H9 (cell line): Measurements from ENCODE around the gene SLC8B1. TPM values are rescaled to one million over a fixed set of nuclear protein-coding genes. Genes with fewer than 3 reads are reported as not detected.
A peak's percentile ranks its signal among the peaks of the same experiment; 100 is the strongest.

ENCODE experiments used
- DNase-seq: peaks from one replicate; pipeline ENCODE4 v3.0.0-alpha.2; 2017
- H2AFZ ChIP-seq: one replicate; pipeline ENCODE4 v1.6.1; 2013; ENCODE audit warnings: mild to moderate bottlenecking, low read length, control low read depth, moderate library complexity
- H2AK5ac ChIP-seq: 2 replicates; pipeline ENCODE4 v1.6.1; 2013; ENCODE audit warnings: low read length, control low read depth, mixed read lengths; ENCODE audit not compliant: insufficient read length
- H2BK120ac ChIP-seq: one replicate; pipeline ENCODE4 v1.6.1; 2013; ENCODE audit warnings: low read depth, mild to moderate bottlenecking, low read length, control low read depth, inconsistent platforms; ENCODE audit not compliant: poor library complexity, severe bottlenecking
- H2BK12ac ChIP-seq: 2 replicates; pipeline ENCODE4 v1.6.1; 2013; ENCODE audit warnings: low read length, control low read depth, mixed read lengths, low read depth; ENCODE audit not compliant: insufficient read length
- H2BK15ac ChIP-seq: 2 replicates; pipeline ENCODE4 v1.6.1; 2013; ENCODE audit warnings: low read depth, low read length, control low read depth
- H2BK20ac ChIP-seq: one replicate; pipeline ENCODE4 v1.6.1; 2013; ENCODE audit warnings: low read depth, mild to moderate bottlenecking, low read length, control low read depth, inconsistent platforms; ENCODE audit not compliant: poor library complexity, severe bottlenecking
- H2BK5ac ChIP-seq: 2 replicates; pipeline ENCODE4 v1.6.1; 2013; ENCODE audit warnings: low read length, control low read depth, mixed read lengths; ENCODE audit not compliant: insufficient read length
- H3K14ac ChIP-seq: 2 replicates; pipeline ENCODE4 v1.6.1; 2013; ENCODE audit warnings: low read length, control low read depth; ENCODE audit not compliant: insufficient read depth
- H3K18ac ChIP-seq: 2 replicates; pipeline ENCODE4 v1.6.1; 2013; ENCODE audit warnings: low read depth, mild to moderate bottlenecking, mixed read lengths, low read length, control low read depth; ENCODE audit not compliant: insufficient read length
- H3K23ac ChIP-seq: 2 replicates; pipeline ENCODE4 v1.6.1; 2013; ENCODE audit warnings: low read length, control low read depth, mixed read lengths, low read depth; ENCODE audit not compliant: insufficient read length
- H3K23me2 ChIP-seq: 2 replicates; pipeline ENCODE4 v1.6.1; 2013; ENCODE audit warnings: low read depth, mild to moderate bottlenecking, mixed read lengths, low read length, control low read depth; ENCODE audit not compliant: insufficient read length, poor library complexity, severe bottlenecking
- H3K27ac ChIP-seq: 2 replicates; pipeline ENCODE4 v1.5.1; 2013; ENCODE audit warnings: low read length, control low read depth, mixed read lengths, low read depth; ENCODE audit not compliant: insufficient read length
- H3K27me3 ChIP-seq: 2 replicates; pipeline ENCODE4 v1.6.1; 2013; ENCODE audit warnings: low read length, control low read depth, inconsistent platforms; ENCODE audit not compliant: insufficient read depth
- H3K4ac ChIP-seq: 2 replicates; pipeline ENCODE4 v1.6.1; 2013; ENCODE audit warnings: low read depth, mild to moderate bottlenecking, control low read depth, inconsistent platforms, low read length, moderate library complexity
- H3K4me1 ChIP-seq: 2 replicates; pipeline ENCODE4 v1.6.1; 2013; ENCODE audit warnings: low read length, control low read depth, inconsistent platforms; ENCODE audit not compliant: insufficient read depth
- H3K4me2 ChIP-seq: 2 replicates; pipeline ENCODE4 v1.6.1; 2013; ENCODE audit warnings: low read length, control low read depth, mixed read lengths; ENCODE audit not compliant: insufficient read length, insufficient read depth
- H3K56ac ChIP-seq: 2 replicates; pipeline ENCODE4 v1.6.1; 2013; ENCODE audit warnings: low read depth, mild to moderate bottlenecking, mixed read lengths, low read length, control low read depth; ENCODE audit not compliant: insufficient read length
- H3K79me1 ChIP-seq: 2 replicates; pipeline ENCODE4 v1.6.1; 2013; ENCODE audit warnings: low read depth, mild to moderate bottlenecking, moderate library complexity, low read length, control low read depth, inconsistent platforms; ENCODE audit not compliant: insufficient read depth, poor library complexity, severe bottlenecking
- H3K79me2 ChIP-seq: 2 replicates; pipeline ENCODE4 v1.6.1; 2013; ENCODE audit warnings: low read length, control low read depth, inconsistent platforms; ENCODE audit not compliant: insufficient read depth
- H3K9ac ChIP-seq: 2 replicates; pipeline ENCODE4 v1.6.1; 2013; ENCODE audit warnings: low read length, control low read depth, mixed read lengths; ENCODE audit not compliant: insufficient read length; ENCODE audit errors: extremely low read depth
- H3K9me3 ChIP-seq: one replicate; pipeline ENCODE4 v1.6.1; 2013; ENCODE audit warnings: low read depth, low read length, inconsistent platforms; ENCODE audit not compliant: control insufficient read depth
- H3T11ph ChIP-seq: one replicate; pipeline ENCODE4 v1.6.1; 2013; ENCODE audit warnings: mild to moderate bottlenecking, low read length, control low read depth, inconsistent platforms
- H4K20me1 ChIP-seq: one replicate; pipeline ENCODE4 v1.6.1; 2013; ENCODE audit not compliant: control insufficient read depth, insufficient read length, insufficient read depth
- H4K5ac ChIP-seq: 2 replicates; pipeline ENCODE4 v1.6.1; 2013; ENCODE audit warnings: low read depth, mild to moderate bottlenecking, mixed read lengths, low read length, control low read depth; ENCODE audit not compliant: insufficient read length
- H4K8ac ChIP-seq: replicated peaks from 2 replicates; pipeline ENCODE4 v1.6.1; 2013; ENCODE audit warnings: low read length, control low read depth, mixed read lengths, low read depth; ENCODE audit not compliant: insufficient read length
- H4K91ac ChIP-seq: 2 replicates; pipeline ENCODE4 v1.6.1; 2013; ENCODE audit warnings: low read depth, mild to moderate bottlenecking, moderate library complexity, mixed read lengths, low read length, control low read depth; ENCODE audit not compliant: insufficient read length
- H3K27ac Mint-ChIP-seq, 3 experiments: 2 replicates in 2 of 3; 3 replicates in 1 of 3; pipeline ENCODE4 v1.8.0; 2020 to 2021; ENCODE audit warnings: mixed read lengths in 3 of 3, mild to moderate bottlenecking in 1 of 3, moderate library complexity in 1 of 3
- H3K27me3 Mint-ChIP-seq: 2 replicates; pipeline ENCODE4 v1.8.0; 2021; ENCODE audit warnings: low read depth, mild to moderate bottlenecking, moderate library complexity, mixed read lengths
- H3K36me3 Mint-ChIP-seq, 3 experiments: 2 replicates in 2 of 3; 3 replicates in 1 of 3; pipeline ENCODE4 v1.8.0; 2020 to 2021; ENCODE audit warnings: low read depth in 3 of 3, mixed read lengths in 3 of 3; ENCODE audit not compliant: insufficient read depth in 1 of 3
- H3K4me1 Mint-ChIP-seq, 2 experiments: 2 replicates each; pipeline ENCODE4 v1.8.0; 2020; ENCODE audit warnings: mixed read lengths in 2 of 2
- H3K4me3 Mint-ChIP-seq, 2 experiments: 2 replicates in 1 of 2; 3 replicates in 1 of 2; pipeline ENCODE4 v1.8.0; 2020 to 2021; ENCODE audit warnings: mild to moderate bottlenecking in 2 of 2, mixed read lengths in 2 of 2, moderate library complexity in 1 of 2
- H3K9me3 Mint-ChIP-seq, 2 experiments: 2 replicates in 1 of 2; 3 replicates in 1 of 2; pipeline ENCODE4 v1.8.0; 2020; ENCODE audit warnings: mild to moderate bottlenecking in 2 of 2, mixed read lengths in 2 of 2, moderate library complexity in 1 of 2
- CTCF ChIP-seq: fragments of 200-600 bp; sonication (generic); conservative IDR thresholded peaks from 3 replicates; pipeline ENCODE4 v1.8.0; 2021; ENCODE audit warnings: antibody characterized with exemption, mild to moderate bottlenecking
- WGBS: extraction: QIAGEN DNeasy Blood & Tissue Kit; methylation state at CpG from one replicate; pipeline ENCODE4 v1.1.7; 2013; ENCODE audit warnings: missing lambda C conversion rate, low lambda C conversion rate, mixed read lengths; ENCODE audit not compliant: insufficient read length; ENCODE audit errors: extremely low coverage; 5-methylcytosine and 5-hydroxymethylcytosine counted together
- total RNA-seq: library from RNA; stranded (reverse); gene quantifications from 2 replicates; pipeline ENCODE4 v1.2.1, GENCODE V29; 2021

The SLC8B1 gene
- total RNA-seq, 1 experiment from 2014 or later: 10.4 TPM

GRCh38 chr12:113302886-113303640, 31.8 kb downstream of the SLC8B1 start:
- Histone ChIP-seq H3K18ac (no peak overlapping the region), H3T11ph (no peak overlapping the region), H3K79me1 (no peaks in the 10 kb centered on the region), H3K56ac (no peak overlapping the region), H3K27ac (no peak overlapping the region), H3K79me2 (no peaks in the 10 kb centered on the region), H3K27me3 (no peaks in the 10 kb centered on the region), H4K20me1 (no peaks in the 10 kb centered on the region), H2BK5ac (no peak overlapping the region), H3K23me2 (no peaks in the 10 kb centered on the region), H3K23ac (no peak overlapping the region), H3K4ac (no peak overlapping the region), H2BK12ac (no peak overlapping the region), H3K9me3 (no peaks in the 10 kb centered on the region), H2AFZ (no peak overlapping the region), H2BK15ac (no peak overlapping the region), H3K4me1 (no peaks in the 10 kb centered on the region; the same call in 1 of the 2 replicates), H2BK20ac (no peak overlapping the region), H3K9ac (no peak overlapping the region), H3K14ac (no peak overlapping the region), H2BK120ac (no peak overlapping the region), H4K8ac (no peak overlapping the region), H2AK5ac (no peak overlapping the region), H3K4me2 (no peak overlapping the region), H4K5ac (no peak overlapping the region), H4K91ac (no peak overlapping the region)
- peak overlapping the region in 1 of 3 experiments; percentile 3; a peak in 1 of 7 replicates for H3K27ac Mint-ChIP-seq
- H3K4me1 Mint-ChIP-seq: peaks cover 27 to 38% of the 10 kb centered on the region in 2 experiments
- DNase-seq: no peak
- no peak overlapping the region for H3K4me3 Mint-ChIP-seq
- WGBS: no CpG with 5 or more reads among the region's 19 CpGs
- peaks cover 1% of the 10 kb centered on the region for H3K27me3 Mint-ChIP-seq
- TF ChIP-seq CTCF: no peak
- peaks cover 10 to 19% (median 19%) of the 10 kb centered on the region in 3 experiments for H3K36me3 Mint-ChIP-seq
- no peaks in the 10 kb centered on the region for H3K9me3 Mint-ChIP-seq
